Hematopoietic multipotent progenitor cell (in vitro differentiated cells): Measurements from ENCODE around the gene PHYHIPL. TPM values are rescaled to one million over a fixed set of nuclear protein-coding genes. Genes with fewer than 3 reads are reported as not detected.
A peak's percentile ranks its signal among the peaks of the same experiment; 100 is the strongest.

Source experiments
- DNase-seq, 3 donors: peaks; one replicate each; pipeline ENCODE4 v3.0.0-alpha.2; 2011 to 2015; ENCODE audit warnings: low read depth in 2 of 3, low spot score in 2 of 3
- total RNA-seq: library from RNA; depleted of rRNA; stranded (reverse); fragments of >200 nt; gene quantifications from one replicate; pipeline ENCODE4 v1.2.3, GENCODE V29; 2012

The PHYHIPL gene
- under 0.01 TPM for total RNA-seq

- no peak for DNase-seq
These were observed at the start of gene PHYHIPL for GRCh38 chr10:59176241-59177030. PHYHIPL (plus strand) TSS chr10:59176643; CDS start chr10:59176854, 211 bp downstream.

GRCh38 chr10:59126991-59127390 is 49.5 kb upstream of the PHYHIPL start:
- DNase-seq: no peak

- no peak for DNase-seq
These were observed 48.5 kb upstream of the PHYHIPL start for GRCh38 chr10:59127991-59128390.

- no peak for DNase-seq
These were observed 46.6 kb upstream of the PHYHIPL start for GRCh38 chr10:59129867-59130266.

- no peak for DNase-seq
These were observed 44.8 kb upstream of the PHYHIPL start for GRCh38 chr10:59131666-59132065.

GRCh38 chr10:59133841-59134593 is 42.4 kb upstream of the PHYHIPL start:
- DNase-seq: no peak

GRCh38 chr10:59134785-59135184 is 41.7 kb upstream of the PHYHIPL start:
- no peak for DNase-seq

- DNase-seq: no peak
These were observed 41.2 kb upstream of the PHYHIPL start for GRCh38 chr10:59135275-59135674.

GRCh38 chr10:59138052-59138451 is 38.4 kb upstream of the PHYHIPL start:
- DNase-seq: no peak

- DNase-seq: no peak
These were observed 32.9 kb upstream of the PHYHIPL start for GRCh38 chr10:59143544-59143943.

- no peak for DNase-seq
These were observed 27.7 kb upstream of the PHYHIPL start for GRCh38 chr10:59148701-59149100.

- DNase-seq: no peak
These were observed 20.9 kb upstream of the PHYHIPL start for GRCh38 chr10:59155556-59155955.

GRCh38 chr10:59167512-59167911 is 8.9 kb upstream of the PHYHIPL start:
- DNase-seq: no peak

GRCh38 chr10:59172567-59172966 is 3.9 kb upstream of the PHYHIPL start:
- no peak for DNase-seq

- no peak for DNase-seq
These were observed 3.0 kb upstream of the PHYHIPL start for GRCh38 chr10:59173414-59173813.

GRCh38 chr10:59175538-59176240 is 754 bp upstream of the PHYHIPL start:
- no peak for DNase-seq

- DNase-seq: peak in 1 of 3 donors; percentile 54
These were observed 771 bp downstream of the PHYHIPL start for GRCh38 chr10:59177031-59177797.

- DNase-seq: no peak
These were observed 1.4 kb downstream of the PHYHIPL start for GRCh38 chr10:59177836-59178235.

GRCh38 chr10:59179068-59179467 is 2.6 kb downstream of the PHYHIPL start:
- DNase-seq: no peak

GRCh38 chr10:59180689-59181270 is 4.3 kb downstream of the PHYHIPL start:
- no peak for DNase-seq
